HG02678 (cell line): ENCODE data around the gene AMFR.

Source experiments
- ATAC-seq: cut with Tn5 transposase; IDR thresholded peaks from one replicate; pipeline ENCODE4 v1.9.1; 2021; ENCODE audit warnings: mild to moderate bottlenecking, moderate library complexity; ENCODE audit not compliant: unreplicated experiment

AMFR gene

GRCh38 chr16:56349711-56350161 is 75.6 kb downstream of the AMFR start:
- no peak for ATAC-seq

- no peak for ATAC-seq
Measured at GRCh38 chr16:56349086-56349415, 76.3 kb downstream of the AMFR start.

- ATAC-seq, result no peak
Measured at GRCh38 chr16:56348168-56349085, 76.9 kb downstream of the AMFR start.

- ATAC-seq, result no peak
Measured at GRCh38 chr16:56347670-56348069, 77.7 kb downstream of the AMFR start.

GRCh38 chr16:56347166-56347565 is 78.2 kb downstream of the AMFR start:
- ATAC-seq, result no peak

- no peak for ATAC-seq
Measured at GRCh38 chr16:56346131-56346890, 79.0 kb downstream of the AMFR start.

GRCh38 chr16:56345406-56346050 is 79.8 kb downstream of the AMFR start:
- no peak for ATAC-seq

- no peak for ATAC-seq
Measured at GRCh38 chr16:56344518-56345405, 80.6 kb downstream of the AMFR start.

GRCh38 chr16:56343661-56344517 is 81.5 kb downstream of the AMFR start:
- no peak for ATAC-seq

- no peak for ATAC-seq
Measured at GRCh38 chr16:56341656-56342399, 83.5 kb downstream of the AMFR start.

- no peak for ATAC-seq
Measured at GRCh38 chr16:56340864-56341365, 84.4 kb downstream of the AMFR start.

- no peak for ATAC-seq
Measured at GRCh38 chr16:56340416-56340815, 84.9 kb downstream of the AMFR start.

GRCh38 chr16:56339431-56340195 is 85.7 kb downstream of the AMFR start:
- no peak for ATAC-seq

- ATAC-seq, result no peak
Measured at GRCh38 chr16:56338566-56339318, 86.6 kb downstream of the AMFR start.

- no peak for ATAC-seq
Measured at GRCh38 chr16:56337858-56338325, 87.5 kb downstream of the AMFR start.

- ATAC-seq, result no peak
Measured at GRCh38 chr16:56337131-56337857, 88.1 kb downstream of the AMFR start.
